Measurements from ENCODE around the gene ARHGAP11B.
"Not testable (repeated sequence)": the region's sequence is repeated elsewhere in the genome, so short reads cannot be mapped to it uniquely, and the experiment has no call there.

ARHGAP11B gene

GRCh38 chr15:30625436-30626193 lies at the start of gene ARHGAP11B:
ARHGAP11B (plus strand) TSS chr15:30626128.
- DNase-seq (ENCODE audit: low read depth), result peak; percentile 85

GRCh38 chr15:30579394-30579970 lies 46.4 kb upstream of the ARHGAP11B start:
- not testable (repeated sequence) for DNase-seq (ENCODE audit: low read depth)

GRCh38 chr15:30580716-30581115 lies 45.2 kb upstream of the ARHGAP11B start:
- not testable (repeated sequence) for DNase-seq (ENCODE audit: low read depth)

GRCh38 chr15:30598953-30599352 lies 27.0 kb upstream of the ARHGAP11B start:
- DNase-seq (ENCODE audit: low read depth), result not testable (repeated sequence)

- not testable (repeated sequence) for DNase-seq (ENCODE audit: low read depth)
These were observed 22.1 kb upstream of the ARHGAP11B start, which contains the start of gene GOLGA8H for GRCh38 chr15:30603796-30604195. GOLGA8H (plus strand) TSS chr15:30604028; CDS start chr15:30604126, 98 bp downstream.

GRCh38 chr15:30612271-30612670 lies 13.7 kb upstream of the ARHGAP11B start:
- not testable (repeated sequence) for DNase-seq (ENCODE audit: low read depth)

- not testable (repeated sequence) for DNase-seq (ENCODE audit: low read depth)
These were observed 4.6 kb upstream of the ARHGAP11B start for GRCh38 chr15:30621342-30621741.

- not testable (repeated sequence) for DNase-seq (ENCODE audit: low read depth)
These were observed 252 bp downstream of the ARHGAP11B start for GRCh38 chr15:30626194-30626565.

GRCh38 chr15:30626632-30627031 lies 704 bp downstream of the ARHGAP11B start:
- DNase-seq (ENCODE audit: low read depth), result not testable (repeated sequence)

- no peak for DNase-seq (ENCODE audit: low read depth)
These were observed 24.3 kb downstream of the ARHGAP11B start for GRCh38 chr15:30650012-30650929.

- not testable (repeated sequence) for DNase-seq (ENCODE audit: low read depth)
These were observed 35.2 kb downstream of the ARHGAP11B start for GRCh38 chr15:30661154-30661553.

GRCh38 chr15:30669621-30670020 lies 43.7 kb downstream of the ARHGAP11B start:
- DNase-seq (ENCODE audit: low read depth), result not testable (repeated sequence)

- no peak for DNase-seq (ENCODE audit: low read depth)
These were observed 44.1 kb downstream of the ARHGAP11B start for GRCh38 chr15:30670056-30670455.

GRCh38 chr15:30671309-30671708 lies 45.4 kb downstream of the ARHGAP11B start:
- DNase-seq (ENCODE audit: low read depth), result no peak

GRCh38 chr15:30675126-30675525 lies 49.2 kb downstream of the ARHGAP11B start:
- no peak for DNase-seq (ENCODE audit: low read depth)

GRCh38 chr15:30675891-30676290 lies 50.0 kb downstream of the ARHGAP11B start:
- DNase-seq (ENCODE audit: low read depth), result not testable (repeated sequence)

- DNase-seq (ENCODE audit: low read depth), result not testable (repeated sequence)
These were observed 55.1 kb downstream of the ARHGAP11B start for GRCh38 chr15:30680997-30681396.

- DNase-seq (ENCODE audit: low read depth), result not testable (repeated sequence)
These were observed 59.9 kb downstream of the ARHGAP11B start for GRCh38 chr15:30685709-30686285.

- not testable (repeated sequence) for DNase-seq (ENCODE audit: low read depth)
These were observed 60.7 kb downstream of the ARHGAP11B start for GRCh38 chr15:30686651-30687050.

All from activated T-helper 9 cell treated with anti-CD3 and anti-CD28 coated beads, Interleukin-2, amount 50 U/mL, for 16 hours (primary cell).